ENCODE data around the gene STMP1.

STMP1 gene

GRCh38 chr7:135704074-135704473 is 41.8 kb downstream of the STMP1 start:
- DNase-seq: no peak

GRCh38 chr7:135704698-135705097 is 42.4 kb downstream of the STMP1 start:
- no peak for DNase-seq

GRCh38 chr7:135706038-135706742 is 43.9 kb downstream of the STMP1 start:
- no peak for DNase-seq

- no peak for DNase-seq
Measured at GRCh38 chr7:135706858-135707569, 44.7 kb downstream of the STMP1 start.

- DNase-seq: no peak
Measured at GRCh38 chr7:135707570-135707966, 45.3 kb downstream of the STMP1 start.

- DNase-seq: no peak
Measured at GRCh38 chr7:135708041-135708440, 45.7 kb downstream of the STMP1 start.

- DNase-seq: no peak
Measured at GRCh38 chr7:135709508-135709907, 47.2 kb downstream of the STMP1 start.

GRCh38 chr7:135710417-135711138 is 48.3 kb downstream of the STMP1 start:
- DNase-seq: no peak

GRCh38 chr7:135711139-135711469 is 48.8 kb downstream of the STMP1 start:
- no peak for DNase-seq

GRCh38 chr7:135712182-135712782 is 50.0 kb downstream of the STMP1 start:
- DNase-seq: no peak

- DNase-seq: no peak
Measured at GRCh38 chr7:135712796-135713195, 50.5 kb downstream of the STMP1 start.

GRCh38 chr7:135713836-135714470 is 51.6 kb downstream of the STMP1 start:
- no peak for DNase-seq

- no peak for DNase-seq
Measured at GRCh38 chr7:135714534-135715009, 52.3 kb downstream of the STMP1 start.

- DNase-seq: no peak
Measured at GRCh38 chr7:135715055-135715522, 52.8 kb downstream of the STMP1 start.

GRCh38 chr7:135715673-135716072 is 53.4 kb downstream of the STMP1 start:
- no peak for DNase-seq

- no peak for DNase-seq
Measured at GRCh38 chr7:135716677-135717238, 54.4 kb downstream of the STMP1 start.

- no peak for DNase-seq
Measured at GRCh38 chr7:135717693-135718092, 55.4 kb downstream of the STMP1 start.

GRCh38 chr7:135718219-135718618 is 55.9 kb downstream of the STMP1 start:
- DNase-seq: no peak

- no peak for DNase-seq
Measured at GRCh38 chr7:135718794-135719437, 56.6 kb downstream of the STMP1 start.

- DNase-seq: no peak
Measured at GRCh38 chr7:135719688-135720087, 57.4 kb downstream of the STMP1 start.

GRCh38 chr7:135721198-135721820 is 59.0 kb downstream of the STMP1 start:
- no peak for DNase-seq

Measured in activated T-cell treated with anti-CD3 and anti-CD28 coated beads for 4 hours (primary cell).